ENCODE results near the gene SDK2. TPM values are rescaled to one million over a fixed set of nuclear protein-coding genes. Genes with fewer than 3 reads are reported as not detected.

The SDK2 gene
- total and polyA plus RNA-seq, 2 of the 8 experiments (the other 6 are each of a cell fraction or from before 2014, with no cell fraction given) = 3.9 to 4.1 TPM

GRCh38 chr17:73616120-73616872 is 27.9 kb downstream of the SDK2 start:
- Histone ChIP-seq H3K27me3 (replicated peaks in 1 of 4; ENCODE audit: control insufficient read depth in 3 of 4, extremely low read depth in 1 of 4, insufficient read depth in 3 of 4, low read length in 3 of 4) (no peaks in the 10 kb centered on the region; a peak in 1 of 7 replicates), H4K20me1 (replicated peaks in 1 of 2; ENCODE audit: control insufficient read depth in 1 of 2, insufficient read depth in 2 of 2, low read length in 2 of 2) (no peaks in the 10 kb centered on the region), H2BK15ac (ENCODE audit: low read length) (peak overlapping the region; percentile 37; the same call in 1 of the 2 replicates), H3K9me3 (ENCODE audit: insufficient read depth in 2 of 2, low read depth in 1 of 2, low read length in 1 of 2) (peaks cover 0 to 4% of the 10 kb centered on the region in 2 experiments; a peak in 2 of 4 replicates), H3K23ac (ENCODE audit: insufficient read length) (no peak overlapping the region), H2BK120ac (replicated peaks; ENCODE audit: low read depth, low read length) (peak overlapping the region; percentile 55), H2BK12ac (ENCODE audit: low read depth, low read length) (peak overlapping the region; percentile 98; the same call in 1 of the 2 replicates), H3K4ac (replicated peaks; ENCODE audit: insufficient read length, low read depth, low read length) (peak overlapping the region; percentile 58), H3K4me1 (replicated peaks in 1 of 4; ENCODE audit: control insufficient read depth in 3 of 4, insufficient read depth in 4 of 4, low read length in 3 of 4) (peaks cover 22 to 53% (median 38%) of the 10 kb centered on the region in 4 experiments), H3K4me2 (ENCODE audit: insufficient read depth in 1 of 2, low read depth in 2 of 2, low read length in 2 of 2) (peak overlapping the region; percentile 2 to 38; a peak in 2 of 4 replicates), H2BK5ac (ENCODE audit: low read depth, low read length) (peak overlapping the region; percentile 82; the same call in 1 of the 2 replicates), H3K9ac (replicated peaks in 1 of 4; ENCODE audit: extremely low read depth in 1 of 4, low read depth in 3 of 4, low read length in 3 of 4) (no peak overlapping the region; a peak in 1 of 7 replicates), H3K36me3 (ENCODE audit: control insufficient read depth in 2 of 4, insufficient read depth in 4 of 4, low read length in 3 of 4) (no peaks in the 10 kb centered on the region), H4K8ac (ENCODE audit: extremely low read depth, insufficient read depth, low read length) (peak overlapping the region; percentile 63; the same call in 1 of the 2 replicates), H4K91ac (replicated peaks; ENCODE audit: insufficient read length, low read length) (peak overlapping the region; percentile 89), H4K5ac (ENCODE audit: insufficient read length, low read depth, low read length) (peak overlapping the region; percentile 30), H3K27ac (ENCODE audit: low read depth, low read length) (no peak overlapping the region), H3K14ac (ENCODE audit: insufficient read length) (no peak overlapping the region), H3K56ac (replicated peaks; ENCODE audit: insufficient read length, low read depth, low read length) (no peak overlapping the region), H3K79me1 (ENCODE audit: low read depth, low read length) (no peaks in the 10 kb centered on the region), H2AK5ac (ENCODE audit: low read depth, low read length) (peak overlapping the region; percentile 100), H3K18ac (ENCODE audit: extremely low read depth, low read length) (peak overlapping the region; percentile 84), H3K79me2 (ENCODE audit: control insufficient read depth in 1 of 2, insufficient read depth in 2 of 2, low read length in 2 of 2) (peaks cover 3 to 4% of the 10 kb centered on the region in 2 experiments; a peak in 2 of 4 replicates), H2AFZ (ENCODE audit: low read length) (no peak overlapping the region), H2BK20ac (ENCODE audit: low read length) (peak overlapping the region; percentile 68), H3K23me2 (ENCODE audit: low read depth, low read length) (peaks cover 2% of the 10 kb centered on the region; the same call in 1 of the 2 replicates), H3K4me3 (ENCODE audit: extremely low read depth in 1 of 4, insufficient read depth in 2 of 4, low read depth in 3 of 4, low read length in 4 of 4) (no peak overlapping the region)
- peak; percentile 59; the same call in 1 of the 2 replicates for TF ChIP-seq MAX (IDR thresholded peaks at IDR 0.05)
- TF ChIP-seq HDAC2 (IDR thresholded peaks at IDR 0.05; ENCODE audit: borderline replicate concordance in 1 of 2, low read depth in 2 of 2, low read length in 2 of 2) = no peak
- no peak for DNase-seq (ENCODE audit: low read depth in 1 of 2, low spot score in 2 of 2)
- POLR2A ChIA-PET (ENCODE audit: partially characterized antibody) = interaction anchor here (0.8 to 1.4 kb wide), 3 partner anchors 10 to 27 kb away, joined by 3 to 5 read pairs (median 4); no protein-coding TSS in a partner anchor
- 77% methylated on average over 14 of the region's 15 CpGs; no CpG with 5 or more reads in 1 of the 2 experiments for WGBS, 2 experiments (ENCODE audit: extremely low coverage in 1 of 2, insufficient coverage in 1 of 2, insufficient read length in 1 of 2, insufficient replicate concordance in 2 of 2, low coverage in 1 of 2, low lambda C conversion rate in 2 of 2, missing lambda C conversion rate in 1 of 2)
- FAIRE-seq = peak; percentile 48
- CTCF ChIA-PET (ENCODE audit: partially characterized antibody) = interaction anchor here (0.6 to 4.2 kb wide), 8 partner anchors 18 to 1114 kb away, joined by 3 to 14 read pairs (median 6); partner anchors contain the start of gene SDK2
